GM12865 (cell line): ENCODE results near the gene FCMR.

Experiments
- DNase-seq: peaks from one replicate; pipeline ENCODE4 v3.0.0; 2010; ENCODE audit warnings: low read depth
- H3K4me3 ChIP-seq: 2 replicates; pipeline ENCODE4 v1.5.1; 2011; ENCODE audit warnings: mild to moderate bottlenecking, low read depth, low read length, control low read depth
- CTCF ChIP-seq: IDR thresholded peaks from 2 replicates; pipeline ENCODE4 v1.5.1; 2011; ENCODE audit warnings: low read length, control low read depth, low read depth, inconsistent platforms; ENCODE audit not compliant: insufficient read depth; ENCODE audit errors: missing control alignments

Gene FCMR

GRCh38 chr1:206908038-206908437 lies 13.7 kb downstream of the FCMR start:
- DNase-seq, result no peak
- no peak overlapping the region for H3K4me3 ChIP-seq
- no peak for TF ChIP-seq CTCF

DNA sequence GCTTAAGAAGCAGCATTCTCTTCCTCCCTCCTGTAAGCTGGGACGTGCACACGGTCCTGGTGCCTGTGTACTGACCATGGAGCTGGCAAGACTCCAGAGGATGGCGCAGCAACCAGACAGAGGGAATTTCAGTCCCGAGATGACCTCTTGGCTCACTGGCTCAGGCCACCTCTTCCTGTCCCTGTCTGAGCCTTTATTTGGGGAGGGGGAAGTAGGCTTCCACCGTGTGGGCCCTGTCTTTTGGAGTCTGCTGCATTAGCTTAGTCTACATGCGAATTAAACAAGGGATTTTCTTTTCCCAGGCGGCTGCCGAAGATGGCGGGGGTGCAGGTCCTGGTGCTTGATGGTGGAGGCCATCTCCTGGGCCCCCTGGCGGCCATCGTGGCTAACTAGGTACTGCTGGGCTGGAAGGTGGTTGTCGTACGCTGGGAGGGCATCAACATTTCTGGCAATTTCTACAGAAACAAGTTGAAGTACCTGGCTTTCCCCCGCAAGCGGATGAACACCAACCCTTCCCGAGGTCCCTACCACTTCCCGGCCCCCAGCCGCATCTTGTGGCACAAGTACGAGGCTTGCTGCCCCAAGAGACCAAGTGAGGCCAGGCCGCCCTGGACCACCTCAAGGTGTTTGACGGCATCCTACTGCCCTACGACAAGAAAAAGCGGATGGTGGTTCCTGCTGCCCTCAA lies 14.3 kb downstream of the FCMR start:
- H3K4me3 ChIP-seq, result no peak overlapping the region
- no peak for DNase-seq
- TF ChIP-seq CTCF, result peak; percentile 25

DNA sequence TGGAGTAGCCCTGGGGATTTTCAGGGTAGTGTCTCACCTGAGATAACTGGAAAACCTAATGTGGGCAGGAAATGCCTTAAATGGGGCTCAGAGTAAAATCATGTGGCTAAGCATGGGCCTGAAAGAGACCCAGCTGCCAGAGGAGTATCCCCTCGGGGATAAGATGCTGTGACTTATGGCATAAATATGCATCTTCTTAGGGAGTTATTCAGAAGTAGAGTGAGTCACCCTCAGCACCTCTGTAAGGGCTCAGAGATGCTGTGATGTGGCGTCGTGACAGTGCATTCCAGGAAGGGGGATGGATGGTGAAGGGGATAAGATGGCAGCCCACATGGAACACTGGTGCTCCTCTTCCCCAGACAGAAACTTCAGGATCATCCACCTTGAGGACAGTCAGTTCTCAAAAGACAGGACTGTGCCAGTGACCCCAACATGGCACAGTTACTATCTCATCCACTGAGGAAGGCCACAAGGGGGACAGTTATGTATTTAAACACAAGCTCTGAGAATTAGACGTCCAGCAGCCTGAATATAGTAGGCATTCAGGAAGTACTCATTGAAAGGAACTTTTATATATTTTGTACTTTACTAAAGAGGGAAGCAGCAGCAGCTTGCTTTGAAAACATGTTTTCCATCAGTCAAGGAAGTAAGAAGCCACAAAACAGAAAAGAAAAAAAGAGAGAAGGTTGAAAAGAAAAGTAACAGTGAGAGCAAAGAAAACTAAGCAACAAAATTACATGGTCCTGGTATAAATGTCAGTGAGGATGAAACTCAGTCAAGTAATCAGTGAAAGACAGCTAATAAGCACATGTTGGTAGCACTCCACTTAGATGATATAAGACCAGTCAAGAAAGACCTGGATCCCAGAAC lies 16.2 kb downstream of the FCMR start:
- DNase-seq, result peak; percentile 55
- TF ChIP-seq CTCF, result no peak
- H3K4me3 ChIP-seq, result no peak overlapping the region

DNA sequence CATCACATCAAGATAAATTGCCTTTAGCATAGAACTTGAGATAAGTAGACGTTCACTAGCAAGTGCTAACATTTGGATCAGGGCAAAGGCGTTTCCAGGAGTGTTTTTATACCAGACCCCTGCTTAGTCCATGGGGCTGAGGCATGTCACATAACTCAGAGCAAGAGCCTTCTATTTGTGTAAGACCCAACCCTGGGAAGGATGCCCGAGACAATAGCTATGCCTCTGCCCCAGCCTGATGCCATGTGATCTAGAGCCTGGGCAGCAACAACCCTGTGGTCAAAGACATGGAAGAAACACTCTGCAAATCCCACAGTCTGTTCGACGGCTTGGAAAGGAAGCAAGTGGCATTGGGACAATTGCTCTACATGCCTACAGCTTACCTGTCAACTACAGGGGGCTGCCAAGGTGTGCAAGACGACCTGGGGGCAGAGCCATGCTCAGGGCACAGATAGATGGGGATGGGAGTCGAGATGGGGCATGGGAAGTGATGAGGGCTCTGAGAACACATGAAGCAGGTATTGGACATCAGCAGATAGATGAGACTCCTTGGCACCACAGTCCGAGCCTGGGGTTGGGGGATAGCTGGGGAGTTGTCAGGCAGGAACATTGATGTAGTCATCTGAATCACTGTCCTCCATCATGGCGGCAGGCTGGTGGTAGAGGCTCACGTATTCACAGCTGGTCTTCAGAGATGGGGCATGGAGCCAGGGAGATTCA lies 17.2 kb downstream of the FCMR start:
- H3K4me3 ChIP-seq, result no peak overlapping the region
- no peak for DNase-seq
- no peak for TF ChIP-seq CTCF

GRCh38 chr1:206903687-206904086 lies 18.1 kb downstream of the FCMR start:
- no peak overlapping the region for H3K4me3 ChIP-seq
- no peak for DNase-seq
- no peak for TF ChIP-seq CTCF

DNA sequence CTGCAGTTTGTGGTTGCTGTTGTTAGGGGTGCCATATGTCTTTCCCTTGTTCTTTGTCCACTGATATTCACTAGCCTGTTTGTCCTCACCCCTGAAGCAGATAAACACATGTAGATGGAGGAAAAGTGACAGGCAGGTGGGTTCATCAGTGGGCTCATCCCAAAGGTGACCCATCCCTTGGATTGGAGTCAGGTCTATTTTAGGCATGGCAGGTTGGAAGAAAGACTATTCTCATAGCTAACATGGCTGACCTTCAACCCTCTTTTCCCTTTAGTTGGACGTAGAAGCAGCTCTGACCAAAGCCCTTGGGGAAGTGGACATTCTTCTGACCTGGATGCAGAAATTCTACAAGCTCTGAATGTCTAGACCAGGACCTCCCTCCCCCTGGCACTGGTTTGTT lies 19.0 kb downstream of the FCMR start:
- no peak for DNase-seq

More for the DNA sequence above, 19.0 kb downstream of the FCMR start:
- H3K4me3 ChIP-seq, result no peak overlapping the region
- no peak for TF ChIP-seq CTCF
